OCI-LY7 (cell line): ENCODE data around the gene KRTAP20-1.

Source experiments
- CTCF ChIP-seq: fragments of 200-600 bp; sonication (generic); conservative IDR thresholded peaks from 2 replicates; pipeline ENCODE4 v1.5.1; 2014; ENCODE audit warnings: mild to moderate bottlenecking, antibody characterized with exemption, low read length, moderate library complexity, mixed read lengths
- EZH2phosphoT487 ChIP-seq: fragments of 200-600 bp; sonication (generic); IDR thresholded peaks from 2 replicates; pipeline ENCODE4 v1.6.1; 2018; ENCODE audit warnings: low read depth, borderline replicate concordance, mild to moderate bottlenecking, mixed run types, antibody characterized with exemption, low read length, moderate library complexity, mixed read lengths

- TF ChIP-seq EZH2phosphoT487 = no peak
- no peak for TF ChIP-seq CTCF
Measured at GRCh38 chr21:30579346-30579745, 36.9 kb upstream of the KRTAP20-1 start.
